ENCODE measurements around the gene ACTMAP. TPM values are rescaled to one million over a fixed set of nuclear protein-coding genes. Genes with fewer than 3 reads are reported as not detected.

Gene ACTMAP
- total and polyA plus RNA-seq, 9 of the 15 experiments (the other 6 are each of a cell fraction or from before 2014, with no cell fraction given): 1.7 to 16.6 (median 4.9) TPM

GRCh38 chr19:40724315-40724714 lies 26.0 kb downstream of the ACTMAP start:
- POLR2A ChIA-PET: interaction anchor here (0.7 to 0.9 kb wide), 2 partner anchors 25 to 30 kb away, joined by 3 to 4 read pairs; no protein-coding TSS in a partner anchor
- WGBS (ENCODE audit: insufficient coverage, low coverage, missing lambda C conversion rate): 93% methylated on average over 4 of the region's 4 CpGs
- no peak for TF ChIP-seq ZNF449 (CRISPR knock-in tag; IDR thresholded peaks at IDR 0.05)
- TF ChIP-seq COPS2 (conservative IDR thresholded peaks at IDR 0.05): no peak
- no peak for TF ChIP-seq TOE1 (IDR thresholded peaks at IDR 0.05; ENCODE audit: borderline replicate concordance)
- no peak for TF ChIP-seq TOE1 (CRISPR knock-in tag; IDR thresholded peaks at IDR 0.05; ENCODE audit: borderline replicate concordance, low read depth)
- no TSS peak for BruUV-seq (replicated peaks)
- Histone ChIP-seq H3K4me3 (no peak overlapping the region), H3K27ac (ENCODE audit: extremely low read depth, low read depth, low read length) (no peak overlapping the region), H3K9ac (ENCODE audit: insufficient read depth in 1 of 2, low read depth in 2 of 2, low read length in 2 of 2) (no peak overlapping the region), H3K27me3 (ENCODE audit: control insufficient read depth in 2 of 2, insufficient read depth in 2 of 2, low read length in 2 of 2) (no peaks in the 10 kb centered on the region), H3K4me1 (replicated peaks in 1 of 2; ENCODE audit: control insufficient read depth in 2 of 2, insufficient read depth in 2 of 2, low read length in 2 of 2) (peaks cover 3 to 7% of the 10 kb centered on the region in 2 experiments; a peak in 3 of 5 replicates), H3K36me3 (ENCODE audit: control insufficient read depth, insufficient read depth, low read length) (peaks cover 39% of the 10 kb centered on the region), H3K4me2 (ENCODE audit: insufficient read depth, low read length) (no peak overlapping the region), H4K20me1 (replicated peaks; ENCODE audit: control insufficient read depth, insufficient read depth, low read length) (no peaks in the 10 kb centered on the region), H2AFZ (ENCODE audit: low read depth, low read length) (no peak overlapping the region), H3K9me1 (ENCODE audit: control insufficient read depth, insufficient read depth, low read length) (peaks cover 4% of the 10 kb centered on the region), H3K79me2 (ENCODE audit: control insufficient read depth, insufficient read depth, low read length) (peaks cover 29% of the 10 kb centered on the region), H3K9me3 (replicated peaks; ENCODE audit: control insufficient read depth, insufficient read depth, low read depth, low read length) (no peaks in the 10 kb centered on the region)
- FAIRE-seq: no peak
- DNase-seq (ENCODE audit: extremely low read depth in 1 of 4, low spot score in 3 of 4): no peak
- in situ Hi-C loops (cut with MboI) (no loop called here), intact Hi-C loops (cut with micrococcal nuclease) (no loop called here)
- CTCF ChIA-PET (ENCODE audit: low intra/inter-chr PET ratio): no interaction called here
- ATAC-seq: no peak

All from K562 (cell line).